ENCODE data around the gene HTRA1.

DNA sequence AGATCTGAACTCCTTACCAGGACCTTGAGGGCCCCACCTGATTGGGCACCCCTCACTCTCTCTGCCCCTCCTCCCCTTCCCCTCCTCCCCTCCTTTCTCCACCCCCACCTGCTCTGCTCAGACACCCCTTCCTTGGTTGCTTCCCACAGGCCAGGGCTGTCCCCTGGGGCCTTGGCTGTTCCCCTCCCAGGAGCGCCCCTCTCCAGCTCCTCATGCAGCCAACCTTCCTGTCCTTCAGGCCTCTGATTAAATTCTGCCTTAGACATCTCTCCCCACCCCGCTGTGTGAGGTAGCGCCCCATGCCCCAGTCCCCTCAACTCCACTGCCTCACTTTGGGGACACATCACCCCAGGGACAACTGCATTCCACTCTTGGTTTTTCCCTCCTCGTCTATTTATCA, 32.4 kb downstream of the HTRA1 start:
- TF ChIP-seq, protein P1, sequence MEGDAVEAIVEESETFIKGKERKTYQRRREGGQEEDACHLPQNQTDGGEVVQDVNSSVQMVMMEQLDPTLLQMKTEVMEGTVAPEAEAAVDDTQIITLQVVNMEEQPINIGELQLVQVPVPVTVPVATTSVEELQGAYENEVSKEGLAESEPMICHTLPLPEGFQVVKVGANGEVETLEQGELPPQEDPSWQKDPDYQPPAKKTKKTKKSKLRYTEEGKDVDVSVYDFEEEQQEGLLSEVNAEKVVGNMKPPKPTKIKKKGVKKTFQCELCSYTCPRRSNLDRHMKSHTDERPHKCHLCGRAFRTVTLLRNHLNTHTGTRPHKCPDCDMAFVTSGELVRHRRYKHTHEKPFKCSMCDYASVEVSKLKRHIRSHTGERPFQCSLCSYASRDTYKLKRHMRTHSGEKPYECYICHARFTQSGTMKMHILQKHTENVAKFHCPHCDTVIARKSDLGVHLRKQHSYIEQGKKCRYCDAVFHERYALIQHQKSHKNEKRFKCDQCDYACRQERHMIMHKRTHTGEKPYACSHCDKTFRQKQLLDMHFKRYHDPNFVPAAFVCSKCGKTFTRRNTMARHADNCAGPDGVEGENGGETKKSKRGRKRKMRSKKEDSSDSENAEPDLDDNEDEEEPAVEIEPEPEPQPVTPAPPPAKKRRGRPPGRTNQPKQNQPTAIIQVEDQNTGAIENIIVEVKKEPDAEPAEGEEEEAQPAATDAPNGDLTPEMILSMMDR (conservative IDR thresholded peaks at IDR 0.05 in 1 of 2, IDR thresholded peaks at IDR 0.05 in 1 of 2; ENCODE audit: low read depth in 1 of 2, low read length in 2 of 2), result no peak
- no peak for TF ChIP-seq EZH2 (IDR thresholded peaks at IDR 0.05; ENCODE audit: low read length, missing control alignments)
